Stomach smooth muscle (tissue), 2 donors: Measurements from ENCODE around the gene HTT.
A peak's percentile ranks its signal among the peaks of the same experiment; 100 is the strongest.

Experiments
- H3K27ac ChIP-seq: one replicate; pipeline ENCODE4 v1.7.0; 2013; ENCODE audit warnings: mild to moderate bottlenecking, low read length, inconsistent platforms
- H3K27me3 ChIP-seq, 2 donors: one replicate each; pipeline ENCODE4 v1.7.0; 2013; ENCODE audit warnings: low read length in 2 of 2; ENCODE audit not compliant: insufficient read depth in 2 of 2, control insufficient read depth in 1 of 2
- H3K36me3 ChIP-seq, 2 donors: one replicate each; pipeline ENCODE4 v1.7.0; 2013; ENCODE audit warnings: low read length in 2 of 2; ENCODE audit not compliant: control insufficient read depth in 2 of 2, insufficient read depth in 2 of 2
- H3K4me1 ChIP-seq: one replicate; pipeline ENCODE4 v1.7.0; 2013; ENCODE audit warnings: low read length; ENCODE audit not compliant: control insufficient read depth, insufficient read depth
- H3K4me3 ChIP-seq, 2 donors: one replicate each; pipeline ENCODE4 v1.7.0; 2013; ENCODE audit warnings: low read length in 2 of 2
- H3K9ac ChIP-seq, 2 donors: one replicate each; pipeline ENCODE4 v1.7.0; 2013; ENCODE audit warnings: low read length in 2 of 2, mild to moderate bottlenecking in 1 of 2
- H3K9me3 ChIP-seq, 2 donors: one replicate each; pipeline ENCODE4 v1.7.0; 2013; ENCODE audit warnings: low read length in 2 of 2; ENCODE audit not compliant: control insufficient read depth in 2 of 2
- donor health status: healthy.
- donor health status: Pancreatic carcinoma.

HTT gene

GRCh38 chr4:3124070-3124767, 49.7 kb downstream of the HTT start:
- peaks cover 18 to 25% of the 10 kb centered on the region in 2 donors for H3K36me3 ChIP-seq
- peaks cover 6% of the 10 kb centered on the region for H3K4me1 ChIP-seq
- H3K27ac ChIP-seq = no peak overlapping the region
- H3K9ac ChIP-seq = peak overlapping the region in 1 of 2 donors; percentile 10
- no peaks in the 10 kb centered on the region for H3K9me3 ChIP-seq
- H3K27me3 ChIP-seq = no peaks in the 10 kb centered on the region
- no peak overlapping the region for H3K4me3 ChIP-seq

- Histone ChIP-seq H3K4me3 (no peak overlapping the region), H3K27ac (no peak overlapping the region), H3K27me3 (no peaks in the 10 kb centered on the region), H3K9me3 (no peaks in the 10 kb centered on the region), H3K36me3 (peaks cover 35 to 38% of the 10 kb centered on the region in 2 donors), H3K4me1 (peaks cover 3% of the 10 kb centered on the region), H3K9ac (no peak overlapping the region)
These were observed 52.6 kb downstream of the HTT start for GRCh38 chr4:3127112-3127511.

GRCh38 chr4:3128058-3128457, 53.6 kb downstream of the HTT start:
- H3K4me3 ChIP-seq = no peak overlapping the region
- H3K27me3 ChIP-seq = no peaks in the 10 kb centered on the region
- H3K9me3 ChIP-seq = no peaks in the 10 kb centered on the region
- no peak overlapping the region for H3K27ac ChIP-seq
- no peak overlapping the region for H3K9ac ChIP-seq
- H3K36me3 ChIP-seq = peaks cover 43% of the 10 kb centered on the region in 2 donors
- no peaks in the 10 kb centered on the region for H3K4me1 ChIP-seq

- peaks cover 43 to 44% of the 10 kb centered on the region in 2 donors for H3K36me3 ChIP-seq
- no peaks in the 10 kb centered on the region for H3K27me3 ChIP-seq
- H3K4me1 ChIP-seq = no peaks in the 10 kb centered on the region
- no peaks in the 10 kb centered on the region for H3K9me3 ChIP-seq
- no peak overlapping the region for H3K4me3 ChIP-seq
- H3K9ac ChIP-seq = no peak overlapping the region
- no peak overlapping the region for H3K27ac ChIP-seq
These were observed 54.5 kb downstream of the HTT start for GRCh38 chr4:3128976-3129375.

GRCh38 chr4:3130201-3130600, 55.7 kb downstream of the HTT start:
- H3K9ac ChIP-seq = no peak overlapping the region
- peaks cover 43 to 49% of the 10 kb centered on the region in 2 donors for H3K36me3 ChIP-seq
- H3K4me3 ChIP-seq = no peak overlapping the region

GRCh38 chr4:3130826-3131225, 56.3 kb downstream of the HTT start:
- Histone ChIP-seq H3K27ac (no peak overlapping the region), H3K4me3 (no peak overlapping the region), H3K27me3 (no peaks in the 10 kb centered on the region), H3K4me1 (peaks cover 2% of the 10 kb centered on the region), H3K36me3 (peaks cover 45 to 46% of the 10 kb centered on the region in 2 donors), H3K9me3 (no peaks in the 10 kb centered on the region), H3K9ac (no peak overlapping the region)

More at GRCh38 chr4:3130201-3130600, 55.7 kb downstream of the HTT start:
- H3K27ac ChIP-seq = no peak overlapping the region
- no peaks in the 10 kb centered on the region for H3K9me3 ChIP-seq
- peaks cover 2% of the 10 kb centered on the region for H3K4me1 ChIP-seq
- no peaks in the 10 kb centered on the region for H3K27me3 ChIP-seq

GRCh38 chr4:3134201-3134600, 59.7 kb downstream of the HTT start:
- Histone ChIP-seq H3K27ac (no peak overlapping the region), H3K4me3 (no peak overlapping the region), H3K27me3 (no peaks in the 10 kb centered on the region), H3K9me3 (no peaks in the 10 kb centered on the region), H3K4me1 (peaks cover 2% of the 10 kb centered on the region), H3K9ac (no peak overlapping the region), H3K36me3 (peaks cover 31 to 37% of the 10 kb centered on the region in 2 donors)

- Histone ChIP-seq H3K27me3 (no peaks in the 10 kb centered on the region), H3K9me3 (no peaks in the 10 kb centered on the region), H3K9ac (peak overlapping the region; percentile 21 to 42), H3K4me1 (peaks cover 2% of the 10 kb centered on the region), H3K27ac (peak overlapping the region; percentile 41), H3K4me3 (peak overlapping the region; percentile 39 to 58), H3K36me3 (peaks cover 29 to 31% of the 10 kb centered on the region in 2 donors)
These were observed 60.9 kb downstream of the HTT start for GRCh38 chr4:3135155-3136011.

GRCh38 chr4:3136454-3136853, 62.0 kb downstream of the HTT start:
- H3K27me3 ChIP-seq = no peaks in the 10 kb centered on the region
- peaks cover 2% of the 10 kb centered on the region for H3K4me1 ChIP-seq
- peaks cover 18 to 24% of the 10 kb centered on the region in 2 donors for H3K36me3 ChIP-seq
- H3K9ac ChIP-seq = no peak overlapping the region
- no peak overlapping the region for H3K4me3 ChIP-seq
- no peaks in the 10 kb centered on the region for H3K9me3 ChIP-seq
- H3K27ac ChIP-seq = no peak overlapping the region

GRCh38 chr4:3137908-3138307, 63.4 kb downstream of the HTT start:
- no peaks in the 10 kb centered on the region for H3K27me3 ChIP-seq
- H3K9me3 ChIP-seq = no peaks in the 10 kb centered on the region
- no peak overlapping the region for H3K9ac ChIP-seq
- H3K4me3 ChIP-seq = no peak overlapping the region
- H3K27ac ChIP-seq = no peak overlapping the region
- peaks cover 5 to 17% of the 10 kb centered on the region in 2 donors for H3K36me3 ChIP-seq
- peaks cover 2% of the 10 kb centered on the region for H3K4me1 ChIP-seq
